ENCODE measurements around the gene CLCNKB.

The CLCNKB gene

DNA sequence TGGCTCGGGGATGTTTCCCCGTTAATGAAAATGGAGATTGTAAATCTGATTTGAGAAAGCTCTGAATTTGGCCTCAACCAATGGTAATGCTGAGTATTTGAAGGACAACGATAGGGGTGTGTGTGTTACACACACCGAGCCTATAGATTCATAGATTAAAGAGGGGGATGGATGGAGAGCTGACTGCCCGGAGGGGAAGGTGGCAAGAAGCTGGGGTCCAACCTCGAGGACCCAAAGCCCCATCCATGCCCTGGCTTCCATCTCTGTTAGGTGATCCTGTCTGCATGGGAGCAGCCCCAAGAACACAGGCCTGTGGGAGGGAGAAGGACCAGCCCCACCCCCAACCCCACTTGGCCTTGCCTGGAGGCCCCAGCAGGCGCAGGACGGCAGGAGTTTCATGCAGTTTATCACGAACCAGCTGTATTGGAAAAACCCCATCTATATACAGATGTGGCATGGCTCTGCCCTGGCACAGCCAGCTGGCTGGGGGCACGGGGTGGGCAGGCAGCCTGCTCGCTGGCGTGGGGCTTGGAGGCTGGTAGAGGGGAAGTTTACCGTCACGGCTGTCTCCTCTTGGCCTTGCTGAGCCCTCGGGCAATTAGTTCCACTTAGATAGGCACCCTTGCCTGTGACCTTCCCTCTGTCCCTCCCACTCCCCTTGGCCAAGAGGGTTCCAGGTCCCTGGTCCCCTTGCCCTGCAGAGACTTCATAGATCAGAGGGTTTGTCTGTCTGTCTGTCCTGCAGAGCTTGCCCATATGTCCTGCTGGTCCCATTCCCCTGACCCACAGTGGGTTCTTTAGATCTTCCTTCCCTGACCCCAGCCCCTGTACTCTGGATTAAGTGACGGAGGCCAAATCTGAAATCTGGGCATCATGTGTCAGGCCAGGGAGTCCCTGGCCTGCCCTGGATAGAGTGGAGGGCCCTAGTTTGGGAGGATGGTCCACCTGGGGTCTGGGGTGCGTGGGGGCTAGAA, 28.8 kb upstream of the CLCNKB start:
- peak overlapping the region; percentile 92 for H3K4me2 ChIP-seq
- H3K4me1 ChIP-seq, result peaks cover 97% of the 10 kb centered on the region
- no peaks in the 10 kb centered on the region for H3K27me3 ChIP-seq
- no peak overlapping the region for H3K4me3 ChIP-seq
- no peaks in the 10 kb centered on the region for H3K9me3 ChIP-seq
- peak overlapping the region; percentile 87 for H3K27ac ChIP-seq
- TF ChIP-seq Cebpa-rat (IDR thresholded peaks at IDR 0.05), result no peak
- H4K20me1 ChIP-seq, result no peaks in the 10 kb centered on the region
- H3K9ac ChIP-seq, result peak overlapping the region; percentile 76
- no peaks in the 10 kb centered on the region for H3K36me3 ChIP-seq

DNA sequence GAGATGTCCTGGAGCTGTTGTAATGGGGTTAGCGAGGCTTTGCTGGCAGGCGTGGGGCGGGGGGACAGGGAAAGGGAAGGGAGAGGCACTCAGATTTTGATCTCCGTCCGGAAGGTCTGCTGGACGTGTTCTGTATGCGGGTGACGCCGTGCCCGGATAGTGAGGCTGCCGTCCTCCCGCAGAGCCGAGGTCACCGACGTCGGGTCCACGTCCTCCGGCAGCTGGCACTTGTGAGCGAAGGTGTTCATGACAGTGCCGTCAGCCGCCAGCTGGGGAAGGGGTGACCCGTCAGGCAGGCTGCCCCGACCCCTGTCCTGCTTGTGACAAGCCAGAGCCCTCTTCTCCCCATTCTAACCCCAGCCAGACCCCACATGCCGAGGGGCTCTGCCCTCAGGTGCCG, 28.1 kb upstream of the CLCNKB start:
- peak overlapping the region; percentile 87 for H3K27ac ChIP-seq
- no peak for TF ChIP-seq Cebpa-rat (IDR thresholded peaks at IDR 0.05)
- no peaks in the 10 kb centered on the region for H3K36me3 ChIP-seq
- H3K4me3 ChIP-seq, result peak overlapping the region; percentile 22; the same call in 1 of the 2 replicates
- H3K9me3 ChIP-seq, result no peaks in the 10 kb centered on the region
- H3K4me1 ChIP-seq, result peaks cover 97% of the 10 kb centered on the region
- peak overlapping the region; percentile 92 for H3K4me2 ChIP-seq
- peak overlapping the region; percentile 76 for H3K9ac ChIP-seq
- no peaks in the 10 kb centered on the region for H3K27me3 ChIP-seq
- H4K20me1 ChIP-seq, result no peaks in the 10 kb centered on the region

DNA sequence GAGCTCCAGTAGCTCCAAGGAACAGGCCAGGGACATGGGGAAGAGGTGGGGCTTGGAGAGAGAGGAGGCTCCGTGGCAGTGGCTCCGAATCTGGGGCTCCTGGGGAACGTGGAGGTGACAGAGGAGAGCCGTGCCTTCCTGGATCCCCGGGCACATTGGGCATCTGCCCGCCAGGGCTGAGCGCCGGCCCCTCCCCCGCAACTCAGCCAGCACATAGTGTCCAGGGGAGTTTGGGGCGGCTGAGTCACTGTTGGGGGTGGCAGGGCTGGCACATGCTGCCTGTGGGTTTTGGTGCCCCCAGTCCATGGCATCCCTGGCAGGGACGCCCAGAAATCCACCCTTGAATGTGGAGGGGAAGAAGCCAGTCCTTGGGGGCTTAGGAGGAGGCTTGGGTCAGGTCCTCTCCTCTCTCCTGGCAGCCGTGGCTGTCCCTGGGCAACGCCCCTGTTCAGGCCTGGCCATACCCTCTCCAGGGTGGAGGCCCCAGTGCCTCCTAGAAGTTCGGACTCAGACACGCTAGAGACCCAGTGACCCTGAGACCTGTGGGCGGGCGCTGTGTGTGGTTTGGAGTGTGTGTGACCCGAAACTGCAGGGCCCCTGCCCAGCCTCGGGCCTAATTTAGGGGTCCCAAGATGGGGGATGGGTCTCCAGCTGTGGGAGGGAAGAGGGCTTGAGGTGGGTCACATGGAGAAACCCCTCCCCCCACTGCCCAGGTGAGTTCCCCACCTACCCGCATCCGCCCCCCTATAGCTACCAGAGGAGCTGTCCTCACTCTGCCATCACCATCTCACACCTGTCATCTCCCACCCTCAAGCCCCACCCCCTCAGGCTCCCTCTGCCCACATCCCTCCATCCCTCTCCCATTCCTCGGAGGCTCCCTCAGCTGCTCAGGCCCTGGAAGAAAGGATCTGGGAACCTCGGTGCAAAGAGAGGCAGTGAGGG, 27.4 kb upstream of the CLCNKB start:
- TF ChIP-seq Cebpa-rat (IDR thresholded peaks at IDR 0.05), result no peak
- Histone ChIP-seq H4K20me1 (no peaks in the 10 kb centered on the region), H3K9me3 (no peaks in the 10 kb centered on the region), H3K4me1 (peaks cover 96% of the 10 kb centered on the region), H3K36me3 (no peaks in the 10 kb centered on the region), H3K9ac (peak overlapping the region; percentile 76), H3K4me2 (peak overlapping the region; percentile 92), H3K27me3 (no peaks in the 10 kb centered on the region), H3K4me3 (peak overlapping the region; percentile 22; the same call in 1 of the 2 replicates), H3K27ac (peak overlapping the region; percentile 87)

DNA sequence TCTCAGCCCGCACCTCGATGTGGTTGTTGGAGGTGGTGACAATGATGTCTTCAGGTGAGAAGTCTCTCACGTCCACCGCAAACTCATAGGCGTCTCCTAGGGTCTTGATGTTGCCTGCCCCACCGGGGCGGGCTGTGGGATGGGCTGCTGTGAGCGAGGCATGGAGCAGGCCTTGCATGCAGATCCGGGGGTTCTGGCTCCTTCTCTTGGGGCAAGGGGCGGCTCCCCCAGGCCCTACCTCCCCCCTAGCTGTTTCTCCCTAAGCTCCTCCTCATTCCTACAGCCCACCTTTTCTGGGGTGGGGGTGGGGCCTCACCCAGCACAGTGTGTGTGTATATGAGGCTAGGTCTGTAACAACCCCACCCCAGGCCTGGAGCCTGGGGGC, 26.5 kb upstream of the CLCNKB start:
- H4K20me1 ChIP-seq, result no peaks in the 10 kb centered on the region
- peak overlapping the region; percentile 4; the same call in 1 of the 2 replicates for H3K4me3 ChIP-seq
- no peaks in the 10 kb centered on the region for H3K27me3 ChIP-seq
- H3K4me1 ChIP-seq, result peaks cover 96% of the 10 kb centered on the region
- H3K27ac ChIP-seq, result peak overlapping the region; percentile 87
- H3K9ac ChIP-seq, result peak overlapping the region; percentile 29; the same call in 1 of the 2 replicates
- no peaks in the 10 kb centered on the region for H3K36me3 ChIP-seq
- peak overlapping the region; percentile 92 for H3K4me2 ChIP-seq
- no peak for TF ChIP-seq Cebpa-rat (IDR thresholded peaks at IDR 0.05)
- no peaks in the 10 kb centered on the region for H3K9me3 ChIP-seq

DNA sequence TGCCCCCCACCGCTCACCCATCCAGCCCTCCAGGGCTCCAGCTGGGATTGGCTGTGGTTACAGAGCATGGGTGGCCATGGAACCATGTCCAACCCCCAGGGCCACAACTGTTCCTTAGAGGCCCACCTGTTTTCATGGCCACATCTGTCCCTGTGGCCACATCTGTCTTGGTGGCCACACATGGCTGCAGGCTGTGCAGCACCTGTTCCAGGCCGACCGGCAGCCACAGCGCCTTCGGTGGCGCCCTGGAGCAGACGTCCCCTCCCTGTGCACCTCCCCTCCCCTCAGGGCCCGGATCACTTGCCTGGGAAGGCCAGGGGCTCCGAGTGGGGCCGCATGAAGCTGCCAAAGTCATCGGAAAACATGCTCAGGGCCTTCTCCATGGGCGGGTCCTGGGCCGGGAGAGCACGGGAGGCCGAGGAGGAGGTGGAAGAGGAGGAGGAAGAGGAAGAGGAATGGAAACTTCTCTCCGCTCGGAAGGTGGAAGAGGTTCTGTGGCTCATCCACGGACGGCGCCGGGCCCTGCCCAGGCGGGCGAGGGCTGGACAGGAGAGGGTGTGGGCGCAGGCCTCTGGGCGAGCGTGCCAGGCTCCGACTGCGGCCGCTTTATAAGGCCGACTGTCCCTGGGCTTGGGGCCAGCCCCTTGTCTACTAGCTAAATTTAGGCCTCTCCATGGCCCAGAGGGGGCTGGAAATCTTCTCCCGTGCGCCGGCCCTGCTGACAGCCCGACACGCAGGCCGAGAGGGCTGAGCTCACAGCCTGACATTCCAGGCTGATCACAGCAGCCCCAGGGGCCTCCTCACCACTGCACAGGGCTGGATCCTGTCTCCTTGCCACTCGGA, 25.9 kb upstream of the CLCNKB start, which contains the start of gene HSPB7:
Gene HSPB7 (minus strand): TSS at position 583 of the 843 bp plus-strand sequence. CDS start 80 bp downstream, at position 503.
- Histone ChIP-seq H3K27me3 (no peaks in the 10 kb centered on the region), H4K20me1 (no peaks in the 10 kb centered on the region), H3K4me3 (peak within 1 kb of the TSS; percentile 4; the same call in 1 of the 2 replicates), H3K4me2 (peak within 1 kb of the TSS; percentile 92), H3K27ac (peak within 1 kb of the TSS; percentile 87), H3K36me3 (no peaks in the 10 kb centered on the region), H3K9me3 (no peaks in the 10 kb centered on the region), H3K9ac (peak within 1 kb of the TSS; percentile 50), H3K4me1 (peaks cover 96% of the 10 kb centered on the region)
- TF ChIP-seq Cebpa-rat (IDR thresholded peaks at IDR 0.05), result no peak

DNA sequence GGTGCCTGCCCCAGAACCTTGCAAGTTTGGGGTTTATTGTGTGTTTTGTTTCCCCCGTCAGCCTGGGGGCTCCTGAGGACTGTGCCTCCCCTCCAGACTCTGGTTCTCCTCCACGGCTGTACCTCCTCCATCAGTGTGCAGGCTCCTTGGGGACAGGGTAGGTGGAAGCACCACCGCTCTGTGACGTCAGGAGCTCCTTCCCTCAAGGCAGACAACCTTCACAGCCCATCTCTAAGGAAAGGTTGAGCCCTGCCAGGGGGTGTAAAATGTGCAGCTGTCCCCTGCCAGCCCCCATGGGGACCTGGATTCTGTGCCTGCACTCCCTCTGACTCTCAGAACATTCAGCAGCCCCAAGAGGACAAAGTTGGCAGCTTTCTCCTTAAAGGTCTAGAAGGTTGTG, 25.3 kb upstream of the CLCNKB start:
- no peaks in the 10 kb centered on the region for H3K9me3 ChIP-seq
- no peak for TF ChIP-seq Cebpa-rat (IDR thresholded peaks at IDR 0.05)
- H3K27ac ChIP-seq, result peak overlapping the region; percentile 87
- H3K9ac ChIP-seq, result 0 out of 2 replicates have a peak overlapping the region, but pooled peaks have one; percentile 50
- peaks cover 99% of the 10 kb centered on the region for H3K4me1 ChIP-seq
- H3K4me2 ChIP-seq, result peak overlapping the region; percentile 92
- no peaks in the 10 kb centered on the region for H3K27me3 ChIP-seq
- no peak overlapping the region for H3K4me3 ChIP-seq
- no peaks in the 10 kb centered on the region for H3K36me3 ChIP-seq
- no peaks in the 10 kb centered on the region for H4K20me1 ChIP-seq

DNA sequence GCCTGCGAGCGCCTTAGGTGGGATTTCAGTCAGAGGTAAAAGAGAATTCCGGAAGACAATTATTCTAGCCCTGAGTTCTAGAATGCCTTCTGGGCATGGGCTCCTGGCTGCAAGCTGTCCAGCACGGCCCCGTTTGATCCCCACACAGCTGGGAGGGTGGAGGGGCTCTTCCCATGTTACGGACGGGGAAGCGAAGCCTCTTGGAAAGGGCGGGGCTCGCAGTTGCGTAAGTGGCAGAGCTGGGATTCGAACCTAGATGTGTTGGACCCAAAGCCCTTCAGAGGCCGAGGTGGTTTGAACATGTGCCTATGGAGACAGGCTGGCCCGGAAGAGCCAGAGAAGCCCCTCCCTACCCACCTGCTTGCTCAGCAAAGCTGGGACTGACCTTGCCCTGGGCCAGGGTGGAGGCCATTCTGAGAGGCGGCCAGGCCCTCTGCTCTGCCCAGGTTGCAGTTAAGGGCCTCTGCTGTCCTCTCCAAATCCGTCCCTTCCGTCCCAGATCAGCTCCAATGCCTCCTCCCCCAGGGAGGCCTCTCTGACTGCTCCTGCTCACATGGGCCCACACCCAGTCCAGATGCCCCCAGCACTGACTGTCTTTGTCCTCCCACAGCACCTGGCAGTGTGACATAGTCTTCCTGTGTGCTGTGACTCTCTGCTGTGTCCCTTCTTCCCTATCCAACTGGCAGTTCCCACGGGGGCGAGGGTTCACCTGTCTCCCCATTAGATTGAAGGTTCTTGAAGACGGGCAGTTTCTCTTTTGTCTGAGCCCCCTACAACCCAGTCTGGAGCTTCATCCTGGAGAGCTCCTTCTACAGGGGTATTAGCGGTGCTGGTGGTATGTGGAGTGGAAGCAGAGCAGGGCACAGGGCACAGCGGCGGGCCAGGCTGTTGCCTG, 24.6 kb upstream of the CLCNKB start:
- Histone ChIP-seq H3K4me2 (peak overlapping the region; percentile 92), H3K36me3 (no peaks in the 10 kb centered on the region), H3K4me1 (peaks cover 99% of the 10 kb centered on the region), H3K27me3 (no peaks in the 10 kb centered on the region), H3K27ac (peak overlapping the region; percentile 87; the same call in 1 of the 2 replicates), H3K4me3 (no peak overlapping the region), H3K9me3 (no peaks in the 10 kb centered on the region), H4K20me1 (no peaks in the 10 kb centered on the region), H3K9ac (peak overlapping the region; percentile 50; the same call in 1 of the 2 replicates)
- TF ChIP-seq Cebpa-rat (IDR thresholded peaks at IDR 0.05), result no peak

DNA sequence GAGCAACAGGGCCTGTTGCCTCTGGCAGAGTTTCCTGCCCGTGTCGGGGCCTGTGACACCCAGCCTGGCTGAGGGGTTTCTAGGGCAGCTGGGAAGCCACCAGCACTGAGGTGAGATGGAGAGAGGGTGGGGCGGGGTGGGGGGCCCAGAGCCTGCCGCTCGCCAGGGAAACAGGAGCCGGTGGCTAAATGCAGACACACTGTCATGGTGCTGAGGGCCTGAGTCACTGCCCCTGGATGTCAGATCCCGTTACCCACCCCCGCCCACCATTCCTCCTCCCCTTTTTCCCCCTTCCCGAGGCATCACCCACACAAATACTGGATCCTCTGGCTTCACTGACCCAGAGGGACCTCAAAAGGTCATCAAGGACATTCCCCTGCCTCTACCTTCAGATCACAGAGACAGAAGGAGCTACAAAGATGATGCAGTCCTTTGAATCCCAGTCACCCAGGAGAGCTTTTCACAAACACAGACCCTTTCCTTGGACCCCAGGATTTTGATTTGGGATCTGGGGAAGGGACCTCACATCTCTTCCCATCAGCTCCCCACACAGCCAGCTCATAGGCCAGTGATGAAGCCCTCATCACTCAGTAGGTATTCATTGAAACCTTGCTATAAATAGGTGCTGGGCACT, 23.8 kb upstream of the CLCNKB start:
- Histone ChIP-seq H3K27me3 (no peaks in the 10 kb centered on the region), H3K4me1 (peaks cover 92% of the 10 kb centered on the region), H3K4me3 (no peak overlapping the region), H3K4me2 (peak overlapping the region; percentile 92), H3K9ac (no peak overlapping the region), H3K36me3 (no peaks in the 10 kb centered on the region), H3K9me3 (no peaks in the 10 kb centered on the region), H3K27ac (no peak overlapping the region), H4K20me1 (no peaks in the 10 kb centered on the region)
- no peak for TF ChIP-seq Cebpa-rat (IDR thresholded peaks at IDR 0.05)
